ENCODE results near the gene BCR. TPM values are rescaled to one million over a fixed set of nuclear protein-coding genes. Genes with fewer than 3 reads are reported as not detected.
A peak's percentile ranks its signal among the peaks of the same experiment; 100 is the strongest.

The BCR gene
- total and polyA plus RNA-seq, 2 of the 13 experiments (the other 11 are each of a cell fraction or from before 2014, with no cell fraction given), result 19.9 to 33.6 TPM

GRCh38 chr22:23157560-23158515 is 22.5 kb upstream of the BCR start (continued):
- TF ChIP-seq FUBP1 (CRISPR knock-in tag; IDR thresholded peaks at IDR 0.05; ENCODE audit: borderline replicate concordance) (no peak), ZNF589 (CRISPR knock-in tag; conservative IDR thresholded peaks at IDR 0.05) (no peak), KAT7 (CRISPR knock-in tag; IDR thresholded peaks at IDR 0.05; ENCODE audit: borderline replicate concordance) (0 out of 2 replicates have a peak, but pooled peaks have one; percentile 21), ERF (CRISPR knock-in tag; IDR thresholded peaks at IDR 0.05) (no peak), HDAC1 (CRISPR knock-in tag; IDR thresholded peaks at IDR 0.05) (0 out of 2 replicates have a peak, but pooled peaks have one; percentile 34), ZNF329 (CRISPR knock-in tag; IDR thresholded peaks at IDR 0.05; ENCODE audit: low read depth) (no peak), SMAD9 (CRISPR knock-in tag; IDR thresholded peaks at IDR 0.05) (no peak), TBL1XR1 (IDR thresholded peaks at IDR 0.05; ENCODE audit: borderline replicate concordance, low read length, partially characterized antibody) (no peak), ZNF740 (CRISPR knock-in tag; IDR thresholded peaks at IDR 0.05) (no peak), POGK (CRISPR knock-in tag; conservative IDR thresholded peaks at IDR 0.05) (0 out of 2 replicates have a peak, but pooled peaks have one; percentile 53), ZHX2 (IDR thresholded peaks at IDR 0.05; ENCODE audit: low read depth) (0 out of 2 replicates have a peak, but pooled peaks have one; percentile 2), ZHX2 (CRISPR knock-in tag; IDR thresholded peaks at IDR 0.05; ENCODE audit: borderline replicate concordance) (no peak), SNAPC2 (CRISPR knock-in tag; IDR thresholded peaks at IDR 0.05) (no peak), TRIM22 (IDR thresholded peaks at IDR 0.05) (no peak), SPEN (CRISPR knock-in tag; IDR thresholded peaks at IDR 0.05; ENCODE audit: low read depth) (0 out of 2 replicates have a peak, but pooled peaks have one; percentile 14), U2AF2 (IDR thresholded peaks at IDR 0.05; ENCODE audit: low read depth, low read length) (no peak), ZFP82 (CRISPR knock-in tag; IDR thresholded peaks at IDR 0.05; ENCODE audit: borderline replicate concordance) (no peak)
